Measurements from ENCODE around the gene NTMT1. TPM values are rescaled to one million over a fixed set of nuclear protein-coding genes. Genes with fewer than 3 reads are reported as not detected.
"Not testable (repeated sequence)": the region's sequence is repeated elsewhere in the genome, so short reads cannot be mapped to it uniquely, and the experiment has no call there.

Gene NTMT1
- total RNA-seq, 1 experiment from 2014 or later, result 47.8 TPM

DNA sequence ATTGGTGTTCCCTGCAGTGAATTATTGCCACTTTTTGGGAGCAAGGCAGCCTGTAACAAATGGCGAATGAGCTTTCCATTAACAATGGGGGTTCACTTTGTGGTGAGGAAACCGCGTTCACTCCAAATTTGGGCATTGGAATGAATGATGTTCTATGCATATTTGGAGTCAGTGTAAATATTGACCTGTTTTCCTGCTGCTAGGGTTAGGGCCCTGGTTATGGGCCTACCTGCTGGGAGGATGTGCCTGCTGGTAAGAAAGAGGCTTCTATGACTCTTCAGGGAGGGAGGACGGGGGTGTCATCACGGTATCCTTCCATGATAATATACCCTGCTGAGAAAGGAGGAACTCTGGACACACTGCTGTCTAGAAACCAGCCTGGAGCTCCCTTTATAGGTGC lies 34.0 kb upstream of the NTMT1 start:
- Histone ChIP-seq H3K4me3 (no peak overlapping the region), H3K27me3 (no peaks in the 10 kb centered on the region), H3K36me3 (no peaks in the 10 kb centered on the region), H3K4me1 (peaks cover 38% of the 10 kb centered on the region), H3K27ac (no peak overlapping the region), H3K9me3 (replicated peaks) (no peaks in the 10 kb centered on the region)
- DNase-seq, result no peak

GRCh38 chr9:129592790-129593189 lies 33.2 kb upstream of the NTMT1 start:
- H3K27me3 ChIP-seq; H3K36me3 ChIP-seq; H3K9me3 ChIP-seq (replicated peaks); DNase-seq; H3K4me3 ChIP-seq; H3K27ac ChIP-seq: not testable (repeated sequence)
- H3K4me1 ChIP-seq, result peaks cover 33% of the 10 kb centered on the region

DNA sequence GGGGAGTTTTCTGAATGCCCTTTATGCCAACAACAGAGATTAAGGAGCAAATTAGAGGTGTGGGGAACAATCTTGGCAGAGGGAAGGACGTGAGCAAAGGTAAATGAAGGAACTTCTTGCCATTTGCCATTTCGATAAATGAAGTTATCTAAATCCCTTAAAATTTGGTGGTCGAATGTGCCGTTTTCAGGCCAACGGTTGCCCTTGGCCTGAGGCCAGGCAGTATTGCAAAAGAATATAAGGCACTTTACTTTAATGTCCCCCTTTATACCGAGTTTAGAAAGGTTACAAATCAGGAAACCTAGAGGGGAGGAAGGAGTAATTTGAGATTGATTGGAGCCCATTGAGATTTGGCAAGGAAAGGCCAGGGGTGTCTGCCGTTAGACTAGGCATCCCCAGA lies 31.3 kb upstream of the NTMT1 start:
- H3K36me3 ChIP-seq, result no peaks in the 10 kb centered on the region
- no peak overlapping the region for H3K27ac ChIP-seq
- DNase-seq, result no peak
- peaks cover 4% of the 10 kb centered on the region; the same call in 1 of the 2 replicates for H3K27me3 ChIP-seq
- H3K4me1 ChIP-seq, result peaks cover 30% of the 10 kb centered on the region
- H3K4me3 ChIP-seq, result no peak overlapping the region
- no peaks in the 10 kb centered on the region for H3K9me3 ChIP-seq (replicated peaks)

GRCh38 chr9:129595311-129595741 lies 30.6 kb upstream of the NTMT1 start:
- Histone ChIP-seq H3K27ac (no peak overlapping the region), H3K27me3 (peaks cover 4% of the 10 kb centered on the region; the same call in 1 of the 2 replicates)
- peak in 1 of 2 experiments; percentile 47 for DNase-seq

GRCh38 chr9:129595903-129596540 lies 29.9 kb upstream of the NTMT1 start:
- Histone ChIP-seq H3K4me3 (peak overlapping the region; percentile 56), H3K4me1 (peaks cover 16% of the 10 kb centered on the region), H3K27ac (no peak overlapping the region), H3K9me3 (replicated peaks) (no peaks in the 10 kb centered on the region), H3K27me3 (peaks cover 4% of the 10 kb centered on the region), H3K36me3 (no peaks in the 10 kb centered on the region)
- DNase-seq, result no peak

More at GRCh38 chr9:129595311-129595741, 30.6 kb upstream of the NTMT1 start:
- no peak overlapping the region for H3K4me3 ChIP-seq
- H3K36me3 ChIP-seq, result no peaks in the 10 kb centered on the region
- peaks cover 23% of the 10 kb centered on the region for H3K4me1 ChIP-seq
- H3K9me3 ChIP-seq (replicated peaks), result no peaks in the 10 kb centered on the region

DNA sequence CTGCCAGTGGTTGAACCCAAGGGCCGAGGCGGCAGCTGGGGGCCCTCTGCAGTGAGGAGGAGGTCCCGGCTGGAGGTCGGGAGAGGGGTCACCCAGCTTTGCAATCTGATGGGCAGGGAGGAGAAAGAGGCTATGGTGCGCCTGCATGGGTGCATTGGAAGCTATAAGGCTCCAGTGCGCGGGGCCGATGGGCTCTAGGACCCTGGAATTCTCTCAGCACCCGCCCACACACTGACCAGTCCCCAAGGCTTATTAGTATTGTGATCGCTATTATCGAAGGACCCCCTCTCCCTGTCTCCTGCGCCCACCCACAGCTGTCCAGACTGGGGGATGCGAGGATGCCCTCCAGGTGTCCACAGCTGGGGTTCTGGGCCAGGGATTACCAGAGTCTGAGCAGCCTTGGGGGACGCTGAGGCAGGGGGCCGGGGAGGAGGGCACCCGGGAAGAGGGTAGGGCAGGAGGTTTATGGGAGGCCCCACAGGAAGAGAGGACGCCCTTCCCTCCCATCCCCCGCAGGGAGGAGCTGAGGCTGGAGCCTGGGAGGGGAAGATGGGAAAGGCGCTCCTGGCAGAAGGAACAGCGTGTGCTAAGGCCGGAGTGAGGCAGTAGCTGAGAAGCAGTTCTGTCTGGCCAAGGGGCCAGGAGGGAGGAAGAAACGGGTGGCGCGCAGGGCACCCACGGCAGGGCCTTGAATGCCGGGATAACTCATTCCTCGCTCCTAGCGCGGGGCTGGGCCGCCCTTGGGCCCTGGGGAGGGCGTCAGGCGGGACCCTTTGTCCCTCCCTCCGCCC lies 29.2 kb upstream of the NTMT1 start:
- Histone ChIP-seq H3K36me3 (no peaks in the 10 kb centered on the region), H3K9me3 (replicated peaks) (no peaks in the 10 kb centered on the region), H3K27me3 (peaks cover 4% of the 10 kb centered on the region), H3K4me1 (peaks cover 14% of the 10 kb centered on the region; the same call in 1 of the 2 replicates), H3K4me3 (peak overlapping the region; percentile 56), H3K27ac (peak overlapping the region; percentile 3; the same call in 1 of the 2 replicates)
- DNase-seq, result peak; percentile 83 to 91

DNA sequence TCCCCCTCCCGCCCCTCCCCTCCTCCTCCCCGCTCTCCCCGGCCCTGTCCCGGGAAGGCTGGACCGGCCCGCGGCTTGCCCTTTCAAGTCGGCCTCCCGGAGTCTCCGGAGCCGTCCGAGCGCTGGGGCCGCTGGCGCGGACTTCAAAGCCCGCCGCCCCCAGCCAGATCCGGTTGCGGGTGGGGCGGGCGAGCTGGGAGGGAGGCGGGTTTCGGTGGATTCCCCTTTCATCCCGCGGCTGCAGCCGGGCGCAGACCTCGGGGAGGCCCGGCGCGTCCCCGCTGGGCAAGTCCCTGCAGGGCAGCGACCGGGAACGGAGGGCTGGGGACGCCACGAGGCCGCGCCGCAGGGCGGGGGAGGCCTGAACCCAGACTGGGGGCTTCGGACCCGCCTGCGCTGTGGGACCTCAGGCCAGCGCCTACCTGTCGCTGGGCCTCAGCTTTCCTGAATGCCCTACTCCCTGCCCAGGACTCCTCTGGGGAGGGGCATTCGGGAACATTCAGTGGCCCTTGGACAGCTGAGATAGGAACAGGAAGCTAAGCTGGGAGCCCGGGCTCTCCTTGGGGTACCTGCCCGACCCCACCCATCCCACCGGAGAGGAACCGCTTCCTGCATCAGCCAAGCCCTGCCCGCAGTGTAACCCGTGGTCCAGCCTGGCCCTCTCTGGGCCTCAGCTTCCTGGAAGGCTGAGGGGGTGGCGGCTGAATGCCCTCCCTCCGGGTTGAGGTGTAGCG lies 28.4 kb upstream of the NTMT1 start:
- DNase-seq, result peak in 1 of 2 experiments; percentile 60
- H3K36me3 ChIP-seq, result no peaks in the 10 kb centered on the region
- H3K27ac ChIP-seq, result no peak overlapping the region
- H3K9me3 ChIP-seq (replicated peaks), result no peaks in the 10 kb centered on the region
- H3K4me1 ChIP-seq, result peaks cover 14% of the 10 kb centered on the region; the same call in 1 of the 2 replicates
- peaks cover 4% of the 10 kb centered on the region for H3K27me3 ChIP-seq
- peak overlapping the region; percentile 56 for H3K4me3 ChIP-seq

DNA sequence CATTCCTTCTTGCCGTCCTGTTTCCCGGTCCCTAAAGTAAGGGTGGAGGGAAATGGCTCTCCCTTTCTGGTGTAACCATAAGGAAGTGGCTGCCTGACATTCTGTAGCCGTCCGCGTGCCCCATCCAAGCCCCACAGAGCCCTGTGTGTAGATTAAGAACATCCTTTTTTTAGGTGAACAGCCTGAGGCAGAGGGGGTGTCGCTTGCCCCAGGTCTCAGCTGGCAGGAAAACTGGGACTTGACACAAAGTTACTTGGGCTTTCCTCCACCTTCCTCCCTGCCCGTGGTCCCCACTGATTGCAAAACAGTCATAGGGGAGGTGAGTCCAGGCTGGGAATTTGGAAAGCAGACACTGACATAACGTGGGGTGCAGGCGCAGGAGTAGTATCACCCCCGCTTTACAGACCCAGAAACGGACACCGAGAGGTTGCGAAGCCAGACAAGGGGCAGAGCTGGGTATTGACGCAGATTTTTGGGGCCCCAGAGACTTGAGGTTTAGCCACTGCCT lies 27.8 kb upstream of the NTMT1 start:
- Histone ChIP-seq H3K36me3 (no peaks in the 10 kb centered on the region), H3K4me3 (peak overlapping the region; percentile 56), H3K4me1 (peaks cover 14% of the 10 kb centered on the region; the same call in 1 of the 2 replicates), H3K9me3 (replicated peaks) (no peaks in the 10 kb centered on the region), H3K27me3 (peaks cover 8% of the 10 kb centered on the region), H3K27ac (no peak overlapping the region)
- no peak for DNase-seq

DNA sequence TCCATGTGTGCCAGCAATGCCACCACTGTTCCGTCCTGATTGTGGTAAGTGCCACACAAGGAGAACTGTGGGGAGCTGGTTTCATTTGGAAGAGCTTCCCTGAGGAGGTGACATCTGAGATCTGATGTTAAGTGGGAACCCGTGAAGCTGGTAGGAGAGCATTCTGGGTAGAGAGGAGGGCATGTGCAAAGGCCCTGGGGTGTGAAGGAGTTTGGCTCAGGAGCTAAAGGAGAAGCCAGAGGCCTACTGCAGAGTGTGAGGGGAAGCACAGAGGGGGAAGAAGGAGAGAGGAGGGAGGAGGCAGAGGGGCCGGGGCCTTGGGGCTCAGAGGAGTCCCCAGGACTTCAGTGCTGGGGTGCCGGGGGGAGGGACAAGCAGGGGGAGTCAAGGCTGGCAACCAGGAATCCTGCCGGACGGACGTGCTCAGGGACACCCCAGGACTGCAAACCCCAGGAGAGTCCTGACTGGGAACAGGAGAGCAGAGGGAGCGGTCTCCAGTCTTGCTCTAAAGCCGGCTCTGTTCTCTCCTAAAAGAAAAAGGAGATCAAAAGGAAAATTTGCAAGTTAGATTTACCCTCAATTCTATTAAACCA lies 24.8 kb upstream of the NTMT1 start:
- H3K4me1 ChIP-seq, result peaks cover 9% of the 10 kb centered on the region; the same call in 1 of the 2 replicates
- DNase-seq, result no peak
- peaks cover 14% of the 10 kb centered on the region for H3K27me3 ChIP-seq
- no peak overlapping the region for H3K4me3 ChIP-seq
- H3K9me3 ChIP-seq (replicated peaks), result no peaks in the 10 kb centered on the region
- H3K36me3 ChIP-seq, result no peaks in the 10 kb centered on the region
- H3K27ac ChIP-seq, result no peak overlapping the region

DNA sequence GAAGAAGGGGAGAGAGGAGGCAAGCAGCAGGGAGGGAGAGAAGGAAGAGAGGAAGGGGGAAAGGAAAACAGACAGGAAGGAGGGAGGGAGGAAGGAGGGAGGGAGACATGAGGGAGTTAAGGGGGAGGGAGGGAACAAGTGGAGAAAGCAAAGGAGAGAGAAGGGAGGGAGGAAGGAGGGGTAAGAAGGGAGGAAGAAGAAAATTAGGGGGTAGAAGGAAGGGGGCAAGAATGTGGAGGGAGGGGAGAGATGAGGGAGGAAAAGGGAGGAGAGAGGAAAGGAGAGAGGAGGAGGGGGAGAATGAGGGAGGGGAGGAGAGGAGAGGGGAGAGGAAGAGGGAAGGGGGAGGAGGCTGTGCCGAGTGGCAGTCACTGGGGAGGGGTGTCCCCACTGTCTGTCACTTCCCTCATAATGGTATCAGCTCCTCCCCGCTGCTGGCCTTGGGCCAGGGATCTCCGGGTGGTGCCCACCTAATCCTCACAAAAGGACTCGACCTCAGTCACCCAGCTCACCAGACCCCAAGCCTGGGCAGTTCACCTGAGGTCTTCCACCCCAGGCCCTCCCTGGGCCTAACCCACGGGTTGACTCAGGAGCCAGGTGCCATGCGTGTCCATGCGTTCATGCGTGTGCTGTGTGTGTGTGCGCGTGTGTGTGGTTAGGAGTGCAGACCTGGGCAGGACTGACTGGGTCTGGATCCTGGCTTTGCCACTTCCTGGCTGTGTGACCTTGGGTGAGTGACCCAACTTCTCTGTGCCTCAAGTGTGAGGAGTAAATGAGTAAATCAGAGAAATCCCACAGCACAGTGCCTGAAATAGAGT lies 23.2 kb upstream of the NTMT1 start:
- peaks cover 14% of the 10 kb centered on the region for H3K27me3 ChIP-seq
- H3K36me3 ChIP-seq, result no peaks in the 10 kb centered on the region
- no peak overlapping the region for H3K4me3 ChIP-seq
- no peak for DNase-seq
- H3K4me1 ChIP-seq, result peaks cover 15% of the 10 kb centered on the region; the same call in 1 of the 2 replicates
- H3K9me3 ChIP-seq (replicated peaks), result no peaks in the 10 kb centered on the region
- H3K27ac ChIP-seq, result no peak overlapping the region

GRCh38 chr9:129604056-129604765 lies 21.8 kb upstream of the NTMT1 start:
- H3K4me3 ChIP-seq, result no peak overlapping the region
- H3K27ac ChIP-seq, result no peak overlapping the region
- no peak for DNase-seq
- no peaks in the 10 kb centered on the region for H3K9me3 ChIP-seq (replicated peaks)
- no peaks in the 10 kb centered on the region for H3K36me3 ChIP-seq
- peaks cover 16% of the 10 kb centered on the region for H3K27me3 ChIP-seq
- peaks cover 10% of the 10 kb centered on the region; the same call in 1 of the 2 replicates for H3K4me1 ChIP-seq

DNA sequence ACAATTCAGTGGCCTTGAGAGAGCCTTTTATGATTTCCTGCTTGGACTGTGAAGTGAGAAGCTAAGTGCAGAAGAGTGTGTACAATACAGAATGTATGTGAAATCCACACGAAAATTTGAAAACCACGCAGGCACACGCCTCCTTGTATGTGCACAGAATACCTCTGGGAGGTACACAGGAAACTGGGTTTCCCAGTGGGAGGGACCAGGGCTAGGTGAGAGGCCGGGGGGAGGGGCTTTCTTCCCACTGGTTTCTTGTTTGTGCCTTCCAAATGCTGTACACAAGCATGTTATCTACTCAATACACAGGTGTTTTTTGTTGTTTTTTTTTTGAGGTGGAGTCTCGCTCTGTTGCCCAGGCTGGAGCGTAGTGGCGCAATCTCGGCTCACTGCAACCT lies 21.2 kb upstream of the NTMT1 start:
- DNase-seq, result no peak
- H3K27ac ChIP-seq, result no peak overlapping the region
- peaks cover 19% of the 10 kb centered on the region for H3K27me3 ChIP-seq
- H3K36me3 ChIP-seq, result no peaks in the 10 kb centered on the region
- no peaks in the 10 kb centered on the region for H3K9me3 ChIP-seq (replicated peaks)
- no peak overlapping the region for H3K4me3 ChIP-seq
- peaks cover 13% of the 10 kb centered on the region; the same call in 1 of the 2 replicates for H3K4me1 ChIP-seq

Data from SJCRH30 (cell line).